Amniotic epithelial cell (primary cell): ENCODE measurements around the gene REM1.
"Not testable (repeated sequence)": the region's sequence is repeated elsewhere in the genome, so short reads cannot be mapped to it uniquely, and the experiment has no call there.

Source experiments
- DNase-seq: peaks from one replicate; pipeline ENCODE4 v3.0.0-alpha.2; 2010; ENCODE audit warnings: low read depth

The REM1 gene, protein sequence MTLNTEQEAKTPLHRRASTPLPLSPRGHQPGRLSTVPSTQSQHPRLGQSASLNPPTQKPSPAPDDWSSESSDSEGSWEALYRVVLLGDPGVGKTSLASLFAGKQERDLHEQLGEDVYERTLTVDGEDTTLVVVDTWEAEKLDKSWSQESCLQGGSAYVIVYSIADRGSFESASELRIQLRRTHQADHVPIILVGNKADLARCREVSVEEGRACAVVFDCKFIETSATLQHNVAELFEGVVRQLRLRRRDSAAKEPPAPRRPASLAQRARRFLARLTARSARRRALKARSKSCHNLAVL

DNA sequence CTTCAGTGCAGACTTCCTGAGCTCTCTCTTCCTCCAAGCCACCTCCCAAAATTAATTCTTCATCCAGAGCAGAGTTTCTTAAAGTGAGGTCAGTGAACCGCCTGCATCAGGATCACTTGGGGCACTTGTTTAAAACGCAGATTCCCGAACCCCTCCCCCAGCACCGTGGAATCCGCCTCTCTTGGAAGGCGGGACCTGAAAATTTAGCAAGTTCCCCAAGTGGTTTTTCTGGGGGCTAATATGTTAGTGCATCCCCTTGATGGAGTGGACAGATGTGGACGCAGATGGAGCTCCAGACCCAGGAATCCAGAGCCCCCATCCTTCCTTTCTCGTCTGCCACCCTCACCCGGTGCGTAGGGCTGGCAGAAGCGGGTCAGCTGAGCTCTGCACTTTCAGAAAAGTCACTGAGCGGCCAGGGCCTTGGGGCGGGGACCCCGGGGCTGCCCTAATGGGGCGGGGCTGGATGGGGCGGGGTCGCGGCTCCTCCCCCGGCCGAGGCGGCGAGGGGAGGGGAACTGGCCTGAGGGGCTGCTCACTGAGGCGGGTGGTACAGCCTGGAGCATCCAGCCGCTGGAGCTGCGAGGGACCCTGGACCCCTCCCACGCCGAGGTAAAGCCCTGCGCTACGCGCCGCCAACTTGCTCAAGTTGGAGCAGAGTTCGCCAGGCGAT lies at the start of gene REM1, which contains the start of gene DEFB124:
REM1 (plus strand) TSS at position 531 of the 670 bp plus-strand sequence. CDS start 1,158 bp downstream, outside the sequence.
DEFB124 (minus strand) TSS at position 370 of the 670 bp plus-strand sequence. CDS start 2,114 bp downstream, outside the sequence.
- no peak for DNase-seq

DNA sequence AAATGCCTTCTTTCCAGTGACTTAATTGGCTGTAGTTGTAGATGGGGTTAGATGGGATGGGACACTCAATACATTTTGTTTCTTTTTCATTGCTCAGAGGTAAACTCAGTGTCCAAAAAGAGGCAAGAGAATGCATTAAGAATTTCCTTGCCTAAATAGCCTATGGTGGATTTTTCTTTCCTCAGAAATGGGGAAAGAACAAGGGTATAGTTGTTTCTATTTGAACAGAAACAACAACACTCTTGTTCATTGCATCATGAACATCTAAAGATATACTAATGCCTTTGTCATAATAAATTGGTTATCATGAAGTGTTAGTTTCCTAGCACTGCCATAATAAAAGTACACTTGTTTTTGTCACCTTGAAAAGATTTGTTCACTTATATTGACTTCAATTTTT lies 49.3 kb upstream of the REM1 start:
- DNase-seq = no peak

DNA sequence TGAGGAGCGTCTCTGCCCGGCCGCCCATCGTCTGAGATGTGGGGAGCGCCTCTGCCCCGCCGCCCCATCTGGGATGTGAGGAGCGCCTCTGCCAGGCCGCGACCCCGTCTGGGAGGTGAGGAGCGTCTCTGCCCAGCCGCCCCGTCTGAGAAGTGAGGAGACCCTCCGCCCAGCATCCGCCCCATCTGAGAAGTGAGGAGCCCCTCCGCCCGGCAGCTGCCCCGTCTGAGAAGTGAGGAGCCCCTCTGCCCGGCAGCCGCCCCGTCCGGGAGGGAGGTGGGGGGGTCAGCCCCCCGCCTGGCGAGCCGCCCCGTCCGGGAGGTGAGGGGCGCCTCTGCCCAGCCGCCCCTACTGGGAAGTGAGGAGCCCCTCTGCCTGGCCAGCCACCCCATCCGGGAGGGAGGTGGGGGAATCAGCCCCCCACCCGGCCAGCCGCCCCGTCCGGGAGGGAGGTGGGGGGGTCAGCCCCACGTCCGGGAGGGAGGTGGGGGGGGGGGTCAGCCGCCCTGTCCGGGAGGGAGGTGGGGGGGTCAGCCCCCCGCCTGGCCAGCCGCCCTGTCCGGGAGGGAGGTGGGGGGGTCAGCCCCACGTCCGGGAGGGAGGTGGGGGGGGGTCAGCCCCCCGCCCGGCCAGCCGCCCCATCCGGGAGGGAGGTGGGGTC lies 48.1 kb upstream of the REM1 start:
- DNase-seq = not testable (repeated sequence)

DNA sequence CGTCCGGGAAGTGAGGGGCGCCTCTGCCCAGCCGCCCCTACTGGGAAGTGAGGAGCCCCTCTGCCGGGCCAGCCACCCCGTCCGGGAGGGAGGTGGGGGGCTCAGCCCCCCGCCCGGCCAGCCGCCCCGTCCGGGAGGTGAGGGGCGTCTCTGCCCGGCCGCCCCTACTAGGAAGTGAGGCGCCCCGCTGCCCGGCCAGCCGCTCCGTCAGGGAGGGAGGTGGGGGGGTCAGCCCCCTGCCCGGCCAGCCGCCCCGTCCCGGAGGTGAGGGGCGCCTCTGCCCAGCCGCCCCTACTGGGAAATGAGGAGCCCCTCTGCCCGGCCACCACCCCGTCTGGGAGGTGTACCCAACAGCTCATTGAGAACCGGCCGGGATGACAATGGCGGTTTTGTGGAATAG lies 47.5 kb upstream of the REM1 start:
- not testable (repeated sequence) for DNase-seq

DNA sequence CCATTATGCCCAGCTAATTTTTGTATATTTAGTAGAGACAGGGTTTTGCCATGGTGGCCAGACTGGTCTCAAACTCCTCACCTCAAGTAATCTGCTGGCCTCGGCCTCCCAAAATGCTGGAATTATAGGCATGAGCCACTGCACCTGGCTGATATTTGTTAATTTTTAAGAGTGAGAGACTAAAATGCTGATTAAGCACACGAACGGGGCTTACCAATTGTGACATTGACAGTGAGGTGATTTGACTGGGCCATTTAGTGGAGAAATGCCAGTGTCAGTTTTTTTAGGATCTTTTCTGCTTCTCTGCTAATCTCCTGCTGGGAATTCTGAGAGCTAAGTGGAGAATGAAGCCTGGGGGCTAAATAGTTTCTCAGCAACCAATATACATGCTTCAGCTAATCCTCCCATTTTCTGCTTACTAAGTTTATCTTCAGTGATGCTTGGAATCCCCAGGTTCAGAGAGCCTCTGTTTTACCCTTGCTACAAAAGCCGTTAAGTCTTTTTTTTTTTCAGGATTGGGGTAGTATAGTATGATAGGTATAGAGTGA lies 44.4 kb upstream of the REM1 start:
- DNase-seq = no peak

DNA sequence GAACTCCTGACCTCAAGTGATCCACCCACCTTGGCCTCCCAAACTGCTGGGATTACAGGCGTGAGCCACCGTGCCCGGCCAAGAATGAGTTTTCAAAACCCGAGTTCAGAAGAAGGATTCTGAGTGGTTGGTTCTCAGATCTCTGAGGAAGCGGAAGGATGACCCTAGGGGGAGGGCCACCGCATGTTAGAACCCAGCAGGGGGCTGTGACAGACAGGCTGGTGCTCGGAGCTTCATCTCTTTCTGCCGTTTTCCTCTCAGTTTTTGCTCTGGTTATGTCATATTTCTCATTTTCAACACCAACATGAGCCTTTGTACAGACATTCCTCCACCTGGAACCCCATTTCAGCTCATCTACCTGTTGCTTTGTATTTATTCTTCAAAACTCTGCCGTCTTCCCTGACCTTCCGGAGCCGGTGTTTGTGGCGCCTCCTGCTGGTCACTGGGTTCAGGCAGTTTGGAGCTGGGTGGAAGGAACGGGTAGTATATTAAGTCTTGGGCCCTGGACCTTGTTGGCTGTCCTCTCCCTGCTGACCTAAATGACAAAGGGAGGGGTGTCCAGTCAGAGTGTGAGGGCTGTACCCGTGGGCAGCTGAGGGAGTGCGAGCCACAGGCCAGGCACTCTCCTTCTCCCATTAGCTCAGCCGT lies 35.0 kb upstream of the REM1 start, which contains the start of gene DEFB123:
DEFB123 (plus strand) TSS at position 621 of the 648 bp plus-strand sequence. CDS start 67 bp downstream, outside the sequence.
- DNase-seq = no peak

DNA sequence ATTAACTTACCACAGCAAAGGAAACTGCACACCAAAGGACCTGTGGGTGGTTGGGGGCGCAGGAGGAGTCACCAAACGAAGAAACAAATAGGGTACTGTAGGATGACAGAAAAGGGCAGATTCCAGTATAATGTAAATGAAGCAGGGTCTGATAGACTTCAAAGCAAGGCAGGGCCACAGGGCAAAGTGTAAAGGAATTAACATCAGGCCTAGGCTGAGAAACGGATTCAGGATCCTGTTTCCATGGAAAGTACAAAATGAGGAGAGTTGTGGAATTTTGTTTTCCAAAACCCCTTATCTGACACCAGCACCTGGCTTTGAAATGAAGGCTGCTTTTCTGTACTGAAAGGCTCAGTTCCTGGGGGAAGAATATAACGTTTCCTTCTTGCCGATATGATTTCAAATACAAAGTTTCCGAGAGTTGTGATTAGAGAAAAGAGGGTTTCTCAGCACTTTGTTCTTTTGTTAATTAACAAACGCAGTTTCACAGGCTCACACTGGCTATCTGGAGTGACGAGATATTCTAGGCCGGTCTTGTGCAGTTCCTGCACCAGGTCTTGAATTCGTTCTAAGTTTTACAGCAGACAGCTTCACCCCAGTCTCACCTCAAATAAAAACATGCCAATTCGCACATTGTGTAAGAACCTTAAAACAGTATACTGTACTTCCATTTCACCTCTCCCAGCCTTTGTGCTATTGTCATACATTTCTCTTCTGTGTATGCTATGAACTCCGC lies 28.8 kb upstream of the REM1 start:
- no peak for DNase-seq

DNA sequence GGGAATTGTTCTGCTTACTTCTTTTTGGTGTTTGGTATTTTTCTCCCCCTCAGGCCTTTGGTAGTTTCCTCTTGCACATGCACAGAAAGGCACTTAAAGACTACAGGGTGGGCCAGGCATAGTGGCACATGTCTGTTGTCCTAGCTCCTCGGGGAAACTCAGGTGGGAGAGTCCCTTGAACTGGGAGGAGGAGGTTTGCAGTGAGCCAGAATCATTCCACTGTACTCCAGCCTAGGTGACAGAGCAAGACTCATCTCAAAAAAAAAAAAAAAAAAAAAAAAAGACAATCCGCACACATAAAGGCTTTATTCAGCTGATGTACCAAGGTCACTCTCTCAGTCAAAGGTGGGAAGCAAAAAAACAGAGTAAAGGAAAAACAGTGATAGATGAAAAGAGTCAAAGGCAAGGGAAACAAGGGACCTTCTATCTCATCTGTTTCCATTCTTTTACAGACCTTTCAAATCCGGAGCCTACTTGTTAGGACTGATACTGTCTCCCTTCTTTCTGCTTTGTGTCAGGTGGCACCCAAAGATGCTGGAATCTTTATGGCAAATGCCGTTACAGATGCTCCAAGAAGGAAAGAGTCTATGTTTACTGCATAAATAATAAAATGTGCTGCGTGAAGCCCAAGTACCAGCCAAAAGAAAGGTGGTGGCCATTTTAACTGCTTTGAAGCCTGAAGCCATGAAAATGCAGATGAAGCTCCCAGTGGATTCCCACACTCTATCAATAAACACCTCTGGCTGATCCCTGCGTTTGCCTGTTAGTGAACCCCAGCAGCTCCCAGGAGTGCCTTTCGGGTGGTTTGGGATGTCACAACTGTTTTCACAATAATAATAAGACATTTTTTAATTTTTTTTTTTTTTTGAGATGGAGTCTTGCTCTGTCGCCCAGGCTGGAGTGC lies 25.3 kb upstream of the REM1 start:
- DNase-seq = no peak

DNA sequence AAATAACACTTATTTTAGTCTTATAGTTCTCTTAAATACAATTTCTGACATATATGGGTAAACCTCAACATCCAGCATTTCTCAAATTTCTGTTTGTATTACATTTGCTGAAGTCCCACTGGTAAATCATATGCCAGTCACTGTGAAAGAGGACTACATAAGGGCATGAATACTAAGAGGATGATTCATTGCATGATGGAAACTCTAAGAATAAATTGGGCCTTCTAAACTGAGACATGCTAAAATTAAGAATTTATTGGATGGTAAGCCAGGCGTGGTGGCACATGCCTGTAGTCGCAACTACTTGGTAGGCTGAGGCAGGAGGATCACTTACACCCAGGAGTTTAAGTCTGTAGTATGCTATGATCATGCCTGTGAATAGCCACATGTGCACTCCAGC lies 22.5 kb upstream of the REM1 start:
- no peak for DNase-seq

DNA sequence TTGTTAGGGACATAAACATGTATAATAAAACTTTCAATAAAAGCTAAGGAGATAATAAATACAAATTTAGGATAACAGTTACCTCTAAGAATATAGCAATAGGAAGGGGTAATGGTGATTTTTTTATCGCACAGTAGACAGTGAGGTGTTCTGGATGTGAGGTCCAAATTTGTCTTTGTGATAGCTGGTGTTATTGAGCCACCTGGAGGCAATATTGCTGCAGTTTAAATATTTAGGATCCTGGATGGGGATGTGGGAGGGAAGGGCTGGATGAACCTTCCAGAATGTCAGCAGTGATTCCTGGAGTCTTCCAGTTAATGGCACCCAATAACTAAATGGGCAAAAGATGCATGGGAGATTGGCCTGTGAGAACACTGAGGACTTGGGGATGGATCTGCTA lies 20.7 kb upstream of the REM1 start:
- no peak for DNase-seq

DNA sequence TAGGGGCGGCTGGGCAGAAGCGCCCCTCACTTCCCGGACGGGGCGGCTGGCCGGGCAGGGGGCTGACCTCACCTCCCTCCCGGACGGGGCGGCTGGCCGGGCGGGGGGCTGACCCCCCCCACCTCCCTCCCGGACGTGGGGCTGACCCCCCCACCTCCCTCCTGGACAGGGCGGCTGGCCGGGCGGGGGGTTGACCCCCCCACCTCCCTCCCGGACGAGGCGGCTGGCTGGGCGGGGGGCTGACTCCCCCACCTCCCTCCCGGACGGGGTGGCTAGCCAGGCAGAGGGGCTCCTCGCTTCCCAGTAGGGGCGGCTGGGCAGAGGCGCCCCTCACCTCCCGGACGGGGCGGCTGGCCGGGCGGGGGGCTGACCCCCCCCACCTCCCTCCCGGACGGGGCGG lies 4.1 kb upstream of the REM1 start:
- not testable (repeated sequence) for DNase-seq

DNA sequence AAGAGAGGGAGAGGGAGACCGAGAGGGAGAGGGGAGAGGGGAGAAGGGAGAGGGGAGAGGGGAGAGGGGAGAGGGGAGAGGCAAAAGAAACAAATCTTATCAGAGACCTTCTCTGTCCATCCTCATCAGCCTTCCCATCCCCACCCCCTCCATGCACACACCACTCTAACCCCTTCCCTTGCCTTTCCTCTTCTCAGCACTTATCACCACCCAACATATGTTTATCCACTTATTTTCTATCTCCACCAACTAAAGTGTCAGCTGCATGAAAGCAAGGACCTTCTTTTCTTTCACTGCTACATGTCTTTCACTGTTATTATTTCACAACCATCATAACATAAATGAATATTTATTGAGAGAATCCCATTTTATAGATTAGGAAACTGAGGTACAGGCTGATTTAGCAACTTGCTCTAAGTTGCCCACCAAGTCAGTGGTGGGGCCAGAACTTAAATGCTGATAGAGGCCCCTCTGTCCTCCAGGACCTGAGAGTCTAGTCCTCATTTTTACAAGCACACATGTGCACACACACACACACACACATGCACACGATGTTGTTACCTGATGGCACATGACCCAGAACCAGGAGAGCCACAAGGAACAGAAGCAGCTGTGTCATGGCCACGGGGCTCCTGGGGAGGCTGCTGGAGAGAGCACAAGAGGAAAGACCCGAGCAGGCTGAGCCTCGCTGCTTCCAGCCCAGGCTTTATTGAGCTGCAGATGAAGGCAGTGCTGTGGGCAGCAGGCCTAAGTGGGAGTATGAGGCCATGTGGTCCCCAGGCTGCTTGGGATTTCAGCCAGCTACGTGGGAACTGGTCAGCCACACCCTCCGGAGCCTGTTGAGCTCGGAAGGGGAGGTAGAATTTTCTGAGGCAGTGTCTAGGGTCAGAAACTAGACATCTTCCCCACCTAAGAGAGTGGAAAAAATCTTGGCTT lies 2.4 kb upstream of the REM1 start:
- no peak for DNase-seq

DNA sequence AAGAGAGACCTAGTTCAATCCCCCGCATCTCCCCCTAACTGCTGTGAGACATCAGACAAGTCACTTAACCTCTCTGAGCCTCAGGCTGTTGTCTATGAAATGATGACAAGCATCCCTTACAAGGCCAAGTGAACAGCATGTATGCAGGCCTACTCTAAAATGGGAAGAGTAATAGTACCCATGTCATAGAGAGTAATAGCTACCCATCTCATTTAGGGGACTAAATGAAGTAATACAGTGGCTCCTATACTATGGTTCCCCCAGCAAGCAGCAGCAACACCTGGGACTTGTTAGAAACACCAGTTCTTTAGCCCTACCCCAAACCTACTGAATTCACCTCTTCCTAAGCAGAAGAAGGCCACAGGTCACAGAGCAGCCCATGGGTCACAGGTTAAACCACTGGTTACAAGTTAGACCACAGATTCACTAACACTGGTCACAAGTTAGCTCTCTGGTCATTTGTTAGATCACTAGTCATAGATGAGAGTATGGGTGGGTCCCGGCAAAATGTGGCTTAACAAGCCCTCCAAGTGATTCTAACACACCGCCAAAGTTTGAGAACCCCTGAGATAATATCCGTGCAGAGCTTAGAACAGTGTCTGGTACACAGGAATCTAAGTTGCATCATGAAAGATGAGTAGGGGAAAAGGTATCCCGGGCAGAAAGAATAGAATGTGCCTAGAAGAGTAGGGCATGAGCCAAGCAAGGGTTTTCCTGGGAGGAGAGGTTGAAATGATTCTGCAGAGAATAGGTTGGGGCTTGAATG lies 1.6 kb upstream of the REM1 start:
- peak; percentile 42 for DNase-seq

DNA sequence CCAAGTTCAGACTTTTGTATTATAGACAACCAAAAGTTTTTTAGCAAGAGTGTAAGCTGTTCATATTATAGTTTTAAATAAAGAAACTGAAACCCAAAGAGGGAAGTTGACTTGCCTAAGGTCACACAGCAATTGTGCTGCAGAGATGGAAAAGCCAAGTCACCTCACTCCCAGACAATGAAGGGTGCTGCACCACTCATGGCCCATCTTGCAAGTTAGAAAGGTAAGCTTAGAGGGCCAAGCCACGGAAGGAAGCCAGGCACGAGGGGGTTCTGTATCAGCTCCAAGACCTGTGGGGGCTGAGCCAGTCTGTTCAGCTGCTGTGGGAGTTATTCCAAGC lies 1.0 kb upstream of the REM1 start:
- DNase-seq = no peak

DNA sequence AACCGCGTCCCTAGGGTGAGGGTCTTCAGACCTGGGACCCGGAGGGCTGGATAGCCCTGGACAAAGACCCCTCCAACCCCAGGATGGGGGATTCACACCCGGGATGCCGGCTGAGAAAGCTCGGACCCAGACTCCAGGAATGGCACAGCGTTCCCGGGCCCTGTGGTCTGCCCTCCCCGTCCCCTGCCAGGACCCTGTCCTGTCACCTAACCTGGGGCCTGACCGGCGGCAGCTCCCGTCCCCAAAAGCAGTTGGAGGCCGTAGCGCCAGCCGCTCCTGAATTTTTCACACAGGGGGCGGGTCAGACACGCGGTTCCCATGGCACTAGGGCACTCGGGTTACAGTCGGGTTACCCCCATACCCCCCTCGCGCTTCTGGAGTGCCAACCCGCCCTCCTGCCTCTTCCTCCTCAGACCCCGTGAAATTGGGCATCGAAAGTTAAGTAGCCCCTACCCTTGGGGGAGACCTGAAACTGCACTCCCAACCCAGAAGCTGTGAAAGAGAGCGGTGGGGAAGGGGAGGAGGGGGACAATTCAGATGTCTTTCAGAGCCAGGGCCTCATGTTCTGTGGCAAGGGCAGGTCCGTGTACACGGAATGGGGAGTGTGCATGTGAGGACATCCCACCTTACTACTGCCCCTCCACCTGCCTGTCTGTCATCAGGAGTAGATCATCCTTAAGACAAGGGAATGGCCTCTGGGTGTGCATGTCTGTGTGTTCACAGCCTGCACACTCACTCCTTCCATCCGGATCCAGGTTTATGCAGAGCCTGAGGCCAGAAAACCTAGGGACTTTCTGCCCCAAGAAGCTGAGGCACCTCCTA lies 595 bp downstream of the REM1 start:
- no peak for DNase-seq

DNA sequence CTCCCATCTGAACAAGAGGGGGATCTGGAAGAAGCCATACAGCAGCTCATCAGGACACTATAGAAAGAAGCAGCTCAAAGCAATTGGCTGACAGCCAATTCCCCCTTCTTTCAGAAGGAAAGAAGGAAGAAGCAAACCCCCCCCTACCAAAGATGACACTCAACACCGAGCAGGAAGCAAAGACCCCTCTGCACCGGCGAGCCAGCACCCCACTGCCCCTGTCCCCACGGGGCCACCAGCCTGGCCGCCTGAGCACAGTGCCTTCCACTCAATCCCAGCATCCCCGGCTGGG lies 1.2 kb downstream of the REM1 start:
- no peak for DNase-seq

DNA sequence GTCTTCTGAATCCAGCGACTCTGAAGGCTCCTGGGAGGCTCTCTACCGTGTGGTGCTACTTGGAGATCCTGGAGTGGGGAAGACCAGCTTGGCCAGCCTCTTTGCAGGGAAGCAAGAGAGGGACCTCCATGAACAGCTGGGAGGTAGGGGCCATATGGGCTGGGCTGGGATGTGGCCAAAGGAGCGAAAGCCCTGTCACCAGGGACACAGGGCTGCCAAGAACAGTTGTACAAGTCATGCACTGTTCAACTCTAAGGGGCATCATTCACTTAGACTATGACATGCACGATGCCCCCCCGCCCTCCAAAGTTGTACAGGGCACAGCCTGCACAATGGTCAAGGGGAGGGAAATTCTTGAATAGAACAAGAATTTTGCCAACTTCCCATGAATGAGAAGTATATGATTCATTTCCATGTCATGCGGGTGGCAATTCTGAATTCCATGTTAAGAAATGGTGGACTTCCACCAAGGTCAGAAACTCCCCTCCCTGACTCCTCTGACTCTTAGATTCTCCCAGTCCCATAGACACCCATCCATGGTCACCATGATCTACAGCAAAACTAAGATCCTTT lies 1.6 kb downstream of the REM1 start:
- DNase-seq = no peak

DNA sequence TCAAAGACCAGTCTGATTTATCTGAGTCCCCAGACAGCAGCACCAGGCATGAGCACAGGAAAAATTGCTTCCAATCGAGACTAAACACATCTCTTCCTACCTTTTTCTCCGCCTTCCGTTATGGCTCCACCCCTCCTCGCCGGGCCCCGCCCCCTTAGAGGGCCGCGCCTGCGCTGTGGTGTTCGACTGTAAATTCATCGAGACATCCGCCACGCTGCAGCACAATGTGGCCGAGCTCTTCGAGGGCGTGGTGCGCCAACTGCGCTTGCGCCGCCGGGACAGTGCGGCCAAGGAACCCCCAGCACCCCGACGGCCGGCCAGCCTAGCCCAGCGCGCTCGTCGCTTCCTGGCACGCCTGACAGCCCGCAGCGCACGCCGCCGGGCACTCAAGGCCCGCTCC lies 8.9 kb downstream of the REM1 start:
- DNase-seq = no peak
